Measurements from ENCODE around the gene OLR1.

OLR1 gene

GRCh38 chr12:10174986-10175614 is 3.2 kb upstream of the OLR1 start:
- no peak for DNase-seq

DNA sequence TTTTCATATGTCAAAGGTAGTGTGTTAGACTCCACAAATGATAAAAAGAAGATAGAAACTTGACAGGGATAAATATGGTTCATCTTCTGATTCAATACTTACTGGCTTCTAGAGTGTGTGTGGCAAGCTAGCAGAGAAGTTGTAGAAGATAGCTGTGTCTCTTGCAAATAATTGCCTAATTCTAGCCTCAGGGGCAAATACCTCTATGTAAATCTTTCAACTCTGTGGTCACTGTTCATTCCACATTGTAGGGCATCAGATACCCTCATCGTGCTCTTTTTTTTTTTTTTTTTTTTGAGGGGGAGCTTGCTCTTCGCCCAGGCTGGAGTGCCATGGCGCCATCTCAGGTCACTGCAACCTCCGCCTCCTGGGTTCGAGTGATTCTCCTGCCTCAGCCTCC is 1.7 kb downstream of the OLR1 start:
- no peak for TF ChIP-seq CTCF (IDR thresholded peaks at IDR 0.05; ENCODE audit: low read depth, low read length)
- DNase-seq = no peak
- no peaks in the 10 kb centered on the region for H3K4me1 ChIP-seq
- H3K27me3 ChIP-seq = peaks cover 25% of the 10 kb centered on the region
- no peak overlapping the region for H3K4me3 ChIP-seq (ENCODE audit: low read depth, low read length)
- no peaks in the 10 kb centered on the region for H3K9me3 ChIP-seq
- H3K36me3 ChIP-seq = no peaks in the 10 kb centered on the region

More at GRCh38 chr12:10174986-10175614, 3.2 kb upstream of the OLR1 start:
- Histone ChIP-seq H3K9me3 (no peaks in the 10 kb centered on the region), H3K4me3 (ENCODE audit: low read depth, low read length) (no peak overlapping the region), H3K27me3 (peaks cover 18% of the 10 kb centered on the region), H3K4me1 (no peaks in the 10 kb centered on the region), H3K36me3 (no peaks in the 10 kb centered on the region)
- no peak for TF ChIP-seq CTCF (IDR thresholded peaks at IDR 0.05; ENCODE audit: low read depth, low read length)

GRCh38 chr12:10169104-10169503 is 2.8 kb downstream of the OLR1 start:
- TF ChIP-seq CTCF (IDR thresholded peaks at IDR 0.05; ENCODE audit: low read depth, low read length) = no peak
- Histone ChIP-seq H3K4me1 (no peaks in the 10 kb centered on the region), H3K36me3 (no peaks in the 10 kb centered on the region), H3K9me3 (no peaks in the 10 kb centered on the region), H3K4me3 (ENCODE audit: low read depth, low read length) (no peak overlapping the region), H3K27me3 (peaks cover 25% of the 10 kb centered on the region)
- no peak for DNase-seq

- Histone ChIP-seq H3K36me3 (no peaks in the 10 kb centered on the region), H3K9me3 (no peaks in the 10 kb centered on the region), H3K4me3 (ENCODE audit: low read depth, low read length) (no peak overlapping the region), H3K27me3 (peaks cover 31% of the 10 kb centered on the region), H3K4me1 (no peaks in the 10 kb centered on the region)
- no peak for DNase-seq
- no peak for TF ChIP-seq CTCF (IDR thresholded peaks at IDR 0.05; ENCODE audit: low read depth, low read length)
Measured at GRCh38 chr12:10167599-10167998, 4.3 kb downstream of the OLR1 start.

GRCh38 chr12:10165421-10165820 is 6.5 kb downstream of the OLR1 start:
- H3K36me3 ChIP-seq = no peaks in the 10 kb centered on the region
- no peaks in the 10 kb centered on the region for H3K4me1 ChIP-seq
- peaks cover 22% of the 10 kb centered on the region for H3K27me3 ChIP-seq
- H3K4me3 ChIP-seq (ENCODE audit: low read depth, low read length) = no peak overlapping the region
- no peaks in the 10 kb centered on the region for H3K9me3 ChIP-seq
- TF ChIP-seq CTCF (IDR thresholded peaks at IDR 0.05; ENCODE audit: low read depth, low read length) = no peak
- no peak for DNase-seq

- Histone ChIP-seq H3K9me3 (no peaks in the 10 kb centered on the region), H3K36me3 (no peaks in the 10 kb centered on the region), H3K4me3 (ENCODE audit: low read depth, low read length) (no peak overlapping the region), H3K4me1 (no peaks in the 10 kb centered on the region), H3K27me3 (peaks cover 16% of the 10 kb centered on the region)
- no peak for DNase-seq
- TF ChIP-seq CTCF (IDR thresholded peaks at IDR 0.05; ENCODE audit: low read depth, low read length) = no peak
Measured at GRCh38 chr12:10163084-10163483, 8.8 kb downstream of the OLR1 start.
